Upper lobe of left lung (tissue), 6 donors: Measurements from ENCODE around the gene TMTC1. TPM values are rescaled to one million over a fixed set of nuclear protein-coding genes. Genes with fewer than 3 reads are reported as not detected.

Experiments used
- ATAC-seq, 2 donors: fragments of 200-7000 bp; cut with Tn5 transposase; one replicate each; pipeline ENCODE4 v1.9.1; 2022; ENCODE audit warnings: mild to moderate bottlenecking in 2 of 2, moderate library complexity in 2 of 2; ENCODE audit not compliant: low FRiP score in 2 of 2
- DNase-seq, 2 donors: peaks; one replicate each; pipeline ENCODE4 v3.0.0-alpha.2; 2019 to 2020
- H3K27ac ChIP-seq, 4 donors: fragments of 200-600 bp; sonication (generic); one replicate each; pipeline ENCODE4 v1.5.1; 2016 to 2019
- H3K27me3 ChIP-seq, 4 donors: fragments of 200-600 bp; sonication (generic); one replicate each; pipeline ENCODE4 v1.5.1; 2017 to 2019
- H3K36me3 ChIP-seq, 4 donors: fragments of 200-600 bp; sonication (generic); one replicate each; pipeline ENCODE4 v1.5.1; 2016 to 2019
- H3K4me1 ChIP-seq, 4 donors: fragments of 200-600 bp; sonication (generic); one replicate each; pipeline ENCODE4 v1.5.1; 2018 to 2019
- H3K4me3 ChIP-seq, 4 donors: fragments of 200-600 bp; sonication (generic); one replicate each; pipeline ENCODE4 v1.5.1; 2017 to 2019; ENCODE audit warnings: mild to moderate bottlenecking in 2 of 4, moderate library complexity in 1 of 4
- H3K9me3 ChIP-seq, 4 donors: fragments of 200-600 bp; sonication (generic); one replicate each; pipeline ENCODE4 v1.5.1; 2018 to 2019
- CTCF ChIP-seq, 6 experiments: fragments of 450-650 bp in 4 of 6; fragments of 200-600 bp in 2 of 6; sonication (generic) in 2 of 6; IDR thresholded peaks; one replicate each; pipeline ENCODE4 v1.5.1; 2016 to 2019; ENCODE audit warnings: antibody characterized with exemption in 6 of 6
- EP300 ChIP-seq, 4 donors: sonication (generic); formaldehyde crosslinking; IDR thresholded peaks; one replicate each; pipeline ENCODE4 v1.5.1; 2017; ENCODE audit warnings: antibody characterized with exemption in 4 of 4, control low read depth in 2 of 4
- POLR2A ChIP-seq, 4 donors: fragments of 450-650 bp; IDR thresholded peaks; one replicate each; pipeline ENCODE4 v1.5.1; 2016 to 2017; ENCODE audit warnings: antibody characterized with exemption in 4 of 4, mild to moderate bottlenecking in 2 of 4
- POLR2AphosphoS5 ChIP-seq, 2 donors: sonication (generic); formaldehyde crosslinking; IDR thresholded peaks; one replicate each; pipeline ENCODE4 v1.5.1; 2017; ENCODE audit warnings: antibody characterized with exemption in 2 of 2
- WGBS, 2 donors: methylation state at CpG; one replicate each; pipeline ENCODE4 v1.1.5; 2017 to 2018; 5-methylcytosine and 5-hydroxymethylcytosine counted together
- total RNA-seq, 6 donors: library from RNA; depleted of rRNA in 4 of 6; stranded (reverse); fragments of >200 nt in 4 of 6; gene quantifications; one replicate each; pipeline versions ENCODE4 v1.1.0 to v1.2.1, GENCODE V29; 2016 to 2021
- donor health status: DM: no; HTN: no; CAD: no; lungs with moderate emphysema.
- donor health status: DM: no; HTN: yes; CAD: no; lungs with severe emphysema.

Gene TMTC1
- total RNA-seq, 6 donors from 2014 or later = 25.1 to 39.3 (median 29.7) TPM

- WGBS, 2 donors = 86 to 90% methylated on average over 1 of the region's 1 CpG
- no peak overlapping the region for H3K27ac ChIP-seq
- TF ChIP-seq EP300 (IDR thresholded peaks at IDR 0.05) (no peak), CTCF (IDR thresholded peaks at IDR 0.05) (no peak), POLR2A (IDR thresholded peaks at IDR 0.05) (no peak), POLR2AphosphoS5 (IDR thresholded peaks at IDR 0.05) (no peak)
- DNase-seq (no peak), ATAC-seq (no peak)
- H3K27me3 ChIP-seq = no peaks in the 10 kb centered on the region
- H3K4me3 ChIP-seq = no peak overlapping the region
- H3K36me3 ChIP-seq = no peaks in the 10 kb centered on the region
- H3K9me3 ChIP-seq = no peaks in the 10 kb centered on the region
- H3K4me1 ChIP-seq = no peaks in the 10 kb centered on the region
Observed at GRCh38 chr12:29690728-29691127, 93.0 kb downstream of the TMTC1 start.

DNA sequence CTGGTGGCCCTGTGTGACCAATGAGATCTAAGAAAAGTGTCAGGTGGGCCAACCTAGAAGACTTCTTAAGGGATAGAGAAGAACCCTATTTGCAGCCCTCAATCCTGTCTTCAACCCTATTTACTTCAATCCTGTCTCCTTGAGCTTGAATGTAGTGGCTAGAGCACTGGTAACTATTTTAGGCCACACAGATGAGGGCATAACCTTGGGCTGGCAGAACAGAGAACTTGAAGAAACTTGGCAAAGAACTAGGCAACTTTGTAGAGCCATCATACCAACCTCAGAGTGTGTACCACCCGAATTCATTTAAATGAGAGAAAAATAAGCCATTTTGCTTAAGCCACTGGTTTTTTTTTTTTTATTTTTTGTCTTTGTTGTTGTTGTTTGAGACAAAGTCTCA, 94.8 kb downstream of the TMTC1 start:
- TF ChIP-seq POLR2A (IDR thresholded peaks at IDR 0.05) (no peak), POLR2AphosphoS5 (IDR thresholded peaks at IDR 0.05) (no peak), EP300 (IDR thresholded peaks at IDR 0.05) (no peak), CTCF (IDR thresholded peaks at IDR 0.05) (no peak)
- DNase-seq (no peak), ATAC-seq (no peak)
- Histone ChIP-seq H3K27me3 (no peaks in the 10 kb centered on the region), H3K4me1 (no peaks in the 10 kb centered on the region), H3K27ac (no peak overlapping the region), H3K36me3 (no peaks in the 10 kb centered on the region), H3K9me3 (no peaks in the 10 kb centered on the region), H3K4me3 (no peak overlapping the region)
- 81% methylated on average over 1 of the region's 1 CpG for WGBS, 2 donors

GRCh38 chr12:29682088-29682487, 101.7 kb downstream of the TMTC1 start:
- no peaks in the 10 kb centered on the region for H3K36me3 ChIP-seq
- WGBS, 2 donors = 88 to 94% methylated on average over 3 of the region's 3 CpGs
- DNase-seq = no peak
- ATAC-seq = no peak
- H3K4me3 ChIP-seq = no peak overlapping the region
- no peaks in the 10 kb centered on the region for H3K27me3 ChIP-seq
- no peak overlapping the region for H3K27ac ChIP-seq
- H3K9me3 ChIP-seq = no peaks in the 10 kb centered on the region
- H3K4me1 ChIP-seq = no peaks in the 10 kb centered on the region
- no peak for TF ChIP-seq POLR2AphosphoS5 (IDR thresholded peaks at IDR 0.05)
- TF ChIP-seq CTCF (IDR thresholded peaks at IDR 0.05) = no peak
- no peak for TF ChIP-seq POLR2A (IDR thresholded peaks at IDR 0.05)
- TF ChIP-seq EP300 (IDR thresholded peaks at IDR 0.05) = no peak

DNA sequence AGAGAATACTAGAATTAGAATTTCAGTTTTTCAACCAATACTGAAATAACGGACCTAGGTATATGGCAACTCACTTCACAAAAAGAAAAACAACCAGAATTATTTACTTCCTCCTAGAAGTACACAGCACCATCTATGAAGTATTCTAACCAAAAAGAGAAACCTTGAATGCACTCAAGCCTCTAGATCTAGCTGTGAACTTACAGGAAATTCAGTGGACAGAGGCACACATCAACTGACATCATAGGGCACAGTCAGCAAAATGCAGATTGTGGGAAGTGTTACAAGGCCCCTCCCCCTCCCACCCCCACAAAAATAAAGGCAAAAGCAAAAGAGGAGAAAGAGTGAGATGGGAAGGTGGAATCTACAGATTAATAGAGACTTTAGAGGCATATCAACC, 102.4 kb downstream of the TMTC1 start:
- no peak for ATAC-seq
- H3K36me3 ChIP-seq = no peaks in the 10 kb centered on the region
- TF ChIP-seq POLR2A (IDR thresholded peaks at IDR 0.05) (no peak), POLR2AphosphoS5 (IDR thresholded peaks at IDR 0.05) (no peak), CTCF (IDR thresholded peaks at IDR 0.05) (no peak), EP300 (IDR thresholded peaks at IDR 0.05) (no peak)
- H3K27ac ChIP-seq = no peak overlapping the region
- no peaks in the 10 kb centered on the region for H3K4me1 ChIP-seq
- no peaks in the 10 kb centered on the region for H3K9me3 ChIP-seq
- no peak for DNase-seq
- 89 to 92% methylated on average over 1 of the region's 1 CpG for WGBS, 2 donors
- no peaks in the 10 kb centered on the region for H3K27me3 ChIP-seq
- no peak overlapping the region for H3K4me3 ChIP-seq

DNA sequence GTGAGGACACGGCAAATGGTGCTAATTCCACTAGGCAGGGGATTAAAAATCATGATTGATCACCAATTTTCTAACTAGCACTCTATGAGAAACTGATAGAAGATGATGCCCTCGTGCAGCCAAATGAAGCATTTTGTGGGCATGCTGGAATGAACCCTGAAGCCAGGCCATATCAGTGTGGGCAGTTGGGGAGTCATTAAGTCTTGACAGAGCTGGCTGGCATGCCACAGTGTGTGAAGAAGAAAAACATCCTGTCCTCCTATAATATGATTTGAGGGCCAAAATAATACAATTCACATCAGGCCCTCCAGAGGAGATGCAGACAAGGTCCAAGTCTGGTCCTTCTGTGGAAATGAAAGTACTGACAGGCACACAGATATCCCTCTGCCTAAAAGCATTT, 107.1 kb downstream of the TMTC1 start:
- no peak for DNase-seq
- no peak overlapping the region for H3K4me3 ChIP-seq
- no peaks in the 10 kb centered on the region for H3K27me3 ChIP-seq
- 68% methylated on average over 2 of the region's 2 CpGs for WGBS, 2 donors
- no peaks in the 10 kb centered on the region for H3K4me1 ChIP-seq
- H3K36me3 ChIP-seq = no peaks in the 10 kb centered on the region
- no peak overlapping the region for H3K27ac ChIP-seq
- H3K9me3 ChIP-seq = no peaks in the 10 kb centered on the region
- TF ChIP-seq POLR2A (IDR thresholded peaks at IDR 0.05) = no peak
- no peak for TF ChIP-seq EP300 (IDR thresholded peaks at IDR 0.05)
- no peak for TF ChIP-seq CTCF (IDR thresholded peaks at IDR 0.05)
- TF ChIP-seq POLR2AphosphoS5 (IDR thresholded peaks at IDR 0.05) = no peak
- no peak for ATAC-seq
